HepG2 (cell line): ENCODE measurements around the gene GRIK4. TPM values are rescaled to one million over a fixed set of nuclear protein-coding genes. Genes with fewer than 3 reads are reported as not detected.

Experiments used
- ATAC-seq: fragments of 200-7000 bp; cut with Tn5 transposase; 3 replicates; pipeline ENCODE4 v1.9.1; 2020; ENCODE audit warnings: mild to moderate bottlenecking, moderate library complexity
- BruUV-seq: library from RNA; stranded (reverse); fragments of 400-500 nt; replicated peaks from 2 replicates; lab custom pipeline; 2021; lab: Mats Ljungman, UMichigan
- CTCF ChIA-PET: fragments of 300-600 bp; formaldehyde crosslinking; extraction: SDS; loops from one replicate; lab custom pipeline; 2021; ENCODE audit warnings: low total read pairs, inconsistent platforms, low intra/inter-chr PET ratio; lab: Yijun Ruan, JAX
- POLR2A ChIA-PET: fragments of 350-600 bp; sonication (Branson Sonifier 250); formaldehyde crosslinking; loops from one replicate; lab custom pipeline; 2020; ENCODE audit warnings: antibody characterized with exemption, inconsistent platforms; lab: Yijun Ruan, JAX
- DNase-seq: peaks from one replicate; pipeline ENCODE4 v3.0.0-alpha.2; 2015; ENCODE audit warnings: low spot score
- FAIRE-seq: peaks from 3 replicates; lab custom pipeline; 2011; peaks lifted over from hg19 to GRCh38; lab: Jason Lieb, UNC
- H2AFZ ChIP-seq: one replicate; pipeline ENCODE4 v1.6.1; 2011; ENCODE audit warnings: low read length, inconsistent platforms
- H3K27ac ChIP-seq: fragments of 300-600 bp; 3 replicates; pipeline ENCODE4 v1.8.0; 2011; ENCODE audit warnings: mixed run types, mild to moderate bottlenecking, mixed read lengths, low read length, inconsistent platforms; ENCODE audit not compliant: insufficient read depth; ENCODE audit errors: extremely low read length
- H3K27me3 ChIP-seq, 2 experiments: fragments of 200-600 bp in 1 of 2; 2 replicates in 1 of 2; 3 replicates in 1 of 2; pipeline versions ENCODE4 v1.6.0 to v1.8.0; 2011; ENCODE audit warnings: low read length in 2 of 2, mild to moderate bottlenecking in 2 of 2, moderate library complexity in 2 of 2, inconsistent platforms in 1 of 2; ENCODE audit not compliant: insufficient read depth in 2 of 2, control insufficient read depth in 1 of 2
- H3K36me3 ChIP-seq, 2 experiments: fragments of 200-600 bp in 1 of 2; replicated peaks in 1 of 2; 2 replicates in 1 of 2; 3 replicates in 1 of 2; pipeline versions ENCODE4 v1.5.1 to v1.8.0; 2011; ENCODE audit warnings: low read length in 2 of 2, inconsistent platforms in 1 of 2; ENCODE audit not compliant: insufficient read depth in 2 of 2, control insufficient read depth in 1 of 2
- H3K4me1 ChIP-seq: 2 replicates; pipeline ENCODE4 v1.5.1; 2012; ENCODE audit warnings: low read length, inconsistent platforms; ENCODE audit not compliant: insufficient read depth
- H3K4me2 ChIP-seq: 2 replicates; pipeline ENCODE4 v1.6.0; 2011; ENCODE audit warnings: low read depth, low read length, inconsistent platforms
- H3K4me3 ChIP-seq, 3 experiments: fragments of 200-600 bp in 1 of 3; sonication (generic), shearing (Covaris generic) in 1 of 3; replicated peaks in 1 of 3; 2 replicates each; pipeline ENCODE4 v1.5.1; 2011 to 2016; ENCODE audit warnings: low read length in 3 of 3, inconsistent platforms in 2 of 3, low read depth in 2 of 3, mild to moderate bottlenecking in 2 of 3, control low read depth in 1 of 3, mixed read lengths in 1 of 3; ENCODE audit not compliant: insufficient read depth in 1 of 3
- H3K79me2 ChIP-seq: one replicate; pipeline ENCODE4 v1.6.1; 2011; ENCODE audit warnings: low read length, inconsistent platforms; ENCODE audit not compliant: insufficient read depth
- H3K9ac ChIP-seq: 2 replicates; pipeline ENCODE4 v1.6.0; 2011; ENCODE audit warnings: mild to moderate bottlenecking, low read depth, low read length, inconsistent platforms; ENCODE audit not compliant: insufficient read depth
- H3K9me3 ChIP-seq: 2 replicates; pipeline ENCODE4 v1.5.1; 2012; ENCODE audit warnings: mild to moderate bottlenecking, low read length
- H4K20me1 ChIP-seq: 2 replicates; pipeline ENCODE4 v1.6.0; 2011; ENCODE audit warnings: inconsistent platforms, mild to moderate bottlenecking, low read length, moderate library complexity; ENCODE audit not compliant: insufficient read depth
- AGO1 ChIP-seq: fragments of 200-400 bp; formaldehyde crosslinking; IDR thresholded peaks from 2 replicates; pipeline ENCODE4 v1.6.1; 2017; ENCODE audit warnings: mild to moderate bottlenecking, low read depth, low read length, moderate library complexity; ENCODE audit not compliant: poor library complexity, severe bottlenecking
- DNMT1 ChIP-seq: sonication (generic); formaldehyde crosslinking; IDR thresholded peaks from 2 replicates; pipeline ENCODE4 v1.5.1; 2020; ENCODE audit warnings: mild to moderate bottlenecking, missing genetic modification reagents
- DR1 ChIP-seq: sonication (generic); formaldehyde crosslinking; IDR thresholded peaks from 2 replicates; pipeline ENCODE4 v1.8.0; 2021; ENCODE audit warnings: mild to moderate bottlenecking, missing genetic modification reagents, inconsistent platforms
- FOSL1 ChIP-seq: sonication (generic); formaldehyde crosslinking; IDR thresholded peaks from 2 replicates; pipeline ENCODE4 v1.9.0; 2021; ENCODE audit warnings: missing genetic modification reagents, borderline replicate concordance
- GATAD2A ChIP-seq: IDR thresholded peaks from 2 replicates; pipeline ENCODE4 v1.6.1; 2016
- KLF9 ChIP-seq: IDR thresholded peaks from 2 replicates; pipeline ENCODE4 v1.6.1; 2016; ENCODE audit warnings: low read depth
- KMT2B ChIP-seq: IDR thresholded peaks from 2 replicates; pipeline ENCODE4 v1.6.1; 2016; ENCODE audit warnings: missing genetic modification reagents, missing compliant biosample characterization
- RARA ChIP-seq: IDR thresholded peaks from 2 replicates; pipeline ENCODE4 v1.6.1; 2016; ENCODE audit warnings: missing genetic modification reagents, missing compliant biosample characterization
- RFX1 ChIP-seq: fragments of 450-650 bp; IDR thresholded peaks from 2 replicates; pipeline ENCODE4 v1.6.1; 2017
- THAP11 ChIP-seq: IDR thresholded peaks from 2 replicates; pipeline ENCODE4 v1.6.1; 2016; ENCODE audit warnings: missing biosample characterization, missing genetic modification reagents
- WGBS: methylation state at CpG from one replicate; pipeline ENCODE4 v1.1.6; 2017; ENCODE audit warnings: low lambda C conversion rate; 5-methylcytosine and 5-hydroxymethylcytosine counted together
- in situ Hi-C: cut with HindIII; loops from 2 replicates; pipeline ENCODE4 v1.10.0; 2017; ENCODE audit warnings: low pct_unique_long_range_greater_than_20kb; ENCODE audit not compliant: extremely low pct_ligation_motif_present
- intact Hi-C: fragments of 100-400 bp; cut with micrococcal nuclease; formaldehyde crosslinking; loops from one replicate; pipeline ENCODE4 v1.10.0; 2022; ENCODE audit not compliant: unreplicated experiment
- polyA plus RNA-seq, 8 experiments: library from polyadenylated mRNA; depleted of rRNA in 3 of 8; stranded (reverse) in 7 of 8; unstranded in 1 of 8; fragments of >200 nt; fragmentation: Illumina TruSeq in 4 of 8; extraction: Trizol in 4 of 8; gene quantifications; 2 replicates each; pipeline versions ENCODE4 v1.2.1 to v1.2.3, GENCODE V29; 2011 to 2016; ENCODE audit warnings: low read depth in 4 of 8, missing spikeins in 1 of 8, mixed read lengths in 1 of 8; ENCODE audit not compliant: insufficient read depth in 1 of 8
- total RNA-seq, 5 experiments: library from RNA; depleted of rRNA; stranded (reverse); fragments of >200 nt; fragmentation: Illumina TruSeq; extraction: Trizol; gene quantifications; 2 replicates each; pipeline ENCODE4 v1.2.3, GENCODE V29; 2016; ENCODE audit warnings: low read depth in 1 of 5
- TF ChIP-seq, protein P1 (sequence below): IDR thresholded peaks from 2 replicates; pipeline ENCODE4 v1.6.1; 2016; ENCODE audit warnings: low read depth
- TF ChIP-seq, protein P2 (sequence below), 2 experiments: sonication (generic) in 1 of 2; formaldehyde crosslinking in 1 of 2; IDR thresholded peaks; 2 replicates each; pipeline versions ENCODE4 v1.4.0 to v1.6.1; 2016 to 2020; ENCODE audit warnings: borderline replicate concordance in 1 of 2, low read depth in 1 of 2, mild to moderate bottlenecking in 1 of 2, missing genetic modification reagents in 1 of 2

GRIK4 gene
- total and polyA plus RNA-seq, 2 of the 13 experiments (the other 11 are each of a cell fraction or from before 2014, with no cell fraction given), result 0.04 to 0.07 TPM

DNA sequence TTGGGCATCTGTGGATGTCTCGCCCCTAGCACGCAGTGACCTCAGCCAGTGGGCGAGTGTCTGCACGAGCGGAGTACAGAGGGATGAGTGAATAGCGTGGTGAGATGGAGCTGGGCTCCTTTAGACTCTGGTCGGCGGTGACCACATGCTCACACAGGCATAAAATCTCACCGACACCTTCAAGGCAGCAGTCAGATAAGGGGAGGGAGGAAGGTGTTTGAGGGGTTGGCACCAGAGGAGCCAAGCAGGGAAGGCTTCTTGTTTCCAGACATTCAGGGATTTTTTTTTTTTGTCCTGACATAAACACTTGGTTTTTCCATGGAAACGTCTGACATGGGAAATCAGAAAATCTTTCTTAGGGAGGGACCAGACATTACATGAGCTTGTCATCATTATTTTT is 35.8 kb downstream of the GRIK4 start:
- H3K36me3 ChIP-seq, result no peaks in the 10 kb centered on the region
- no peak overlapping the region for H3K27ac ChIP-seq
- FAIRE-seq (no peak), DNase-seq (no peak), ATAC-seq (no peak)
- H3K79me2 ChIP-seq, result no peaks in the 10 kb centered on the region
- in situ Hi-C loops (no loop called here), intact Hi-C loops (no loop called here)
- H3K4me2 ChIP-seq, result no peak overlapping the region; the same call in 1 of the 2 replicates
- ChIA-PET CTCF (no interaction called here), POLR2A (no interaction called here)
- no peaks in the 10 kb centered on the region for H4K20me1 ChIP-seq
- peaks cover 2 to 21% of the 10 kb centered on the region in 2 experiments; a peak in 3 of 5 replicates for H3K27me3 ChIP-seq
- peaks cover 20% of the 10 kb centered on the region for H3K4me1 ChIP-seq
- H3K9me3 ChIP-seq, result no peaks in the 10 kb centered on the region
- WGBS, result 48% methylated on average over 7 of the region's 10 CpGs
- H2AFZ ChIP-seq, result no peak overlapping the region
- TF ChIP-seq KMT2B (CRISPR knock-in tag) (no peak), DR1 (no peak), GATAD2A (CRISPR knock-in tag) (no peak), DNMT1 (CRISPR knock-in tag) (no peak), RFX1 (no peak), FOSL1 (CRISPR knock-in tag) (no peak), RARA (CRISPR knock-in tag) (no peak), THAP11 (CRISPR knock-in tag) (no peak), AGO1 (no peak), KLF9 (no peak)
- TF ChIP-seq, protein P1, sequence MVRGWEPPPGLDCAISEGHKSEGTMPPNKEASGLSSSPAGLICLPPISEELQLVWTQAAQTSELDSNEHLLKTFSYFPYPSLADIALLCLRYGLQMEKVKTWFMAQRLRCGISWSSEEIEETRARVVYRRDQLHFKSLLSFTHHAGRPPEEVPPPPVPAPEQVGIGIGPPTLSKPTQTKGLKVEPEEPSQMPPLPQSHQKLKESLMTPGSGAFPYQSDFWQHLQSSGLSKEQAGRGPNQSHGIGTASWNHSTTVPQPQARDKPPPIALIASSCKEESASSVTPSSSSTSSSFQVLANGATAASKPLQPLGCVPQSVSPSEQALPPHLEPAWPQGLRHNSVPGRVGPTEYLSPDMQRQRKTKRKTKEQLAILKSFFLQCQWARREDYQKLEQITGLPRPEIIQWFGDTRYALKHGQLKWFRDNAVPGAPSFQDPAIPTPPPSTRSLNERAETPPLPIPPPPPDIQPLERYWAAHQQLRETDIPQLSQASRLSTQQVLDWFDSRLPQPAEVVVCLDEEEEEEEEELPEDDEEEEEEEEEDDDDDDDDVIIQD (CRISPR knock-in tag), result no peak
- TF ChIP-seq, protein P2, sequence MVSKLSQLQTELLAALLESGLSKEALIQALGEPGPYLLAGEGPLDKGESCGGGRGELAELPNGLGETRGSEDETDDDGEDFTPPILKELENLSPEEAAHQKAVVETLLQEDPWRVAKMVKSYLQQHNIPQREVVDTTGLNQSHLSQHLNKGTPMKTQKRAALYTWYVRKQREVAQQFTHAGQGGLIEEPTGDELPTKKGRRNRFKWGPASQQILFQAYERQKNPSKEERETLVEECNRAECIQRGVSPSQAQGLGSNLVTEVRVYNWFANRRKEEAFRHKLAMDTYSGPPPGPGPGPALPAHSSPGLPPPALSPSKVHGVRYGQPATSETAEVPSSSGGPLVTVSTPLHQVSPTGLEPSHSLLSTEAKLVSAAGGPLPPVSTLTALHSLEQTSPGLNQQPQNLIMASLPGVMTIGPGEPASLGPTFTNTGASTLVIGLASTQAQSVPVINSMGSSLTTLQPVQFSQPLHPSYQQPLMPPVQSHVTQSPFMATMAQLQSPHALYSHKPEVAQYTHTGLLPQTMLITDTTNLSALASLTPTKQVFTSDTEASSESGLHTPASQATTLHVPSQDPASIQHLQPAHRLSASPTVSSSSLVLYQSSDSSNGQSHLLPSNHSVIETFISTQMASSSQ (IDR thresholded peaks at IDR 0.05; ENCODE audit: low read depth), result no peak
- TF ChIP-seq, protein P2 (CRISPR knock-in tag; IDR thresholded peaks at IDR 0.05; ENCODE audit: borderline replicate concordance), result no peak
- BruUV-seq, result no TSS peak
- no peak overlapping the region for H3K4me3 ChIP-seq
- no peak overlapping the region for H3K9ac ChIP-seq
